ENCODE results near the gene CEP120. TPM values are rescaled to one million over a fixed set of nuclear protein-coding genes. Genes with fewer than 3 reads are reported as not detected.

The CEP120 gene
- total and polyA plus RNA-seq, 2 experiments from 2014 or later, result 7.5 to 16.4 TPM

DNA sequence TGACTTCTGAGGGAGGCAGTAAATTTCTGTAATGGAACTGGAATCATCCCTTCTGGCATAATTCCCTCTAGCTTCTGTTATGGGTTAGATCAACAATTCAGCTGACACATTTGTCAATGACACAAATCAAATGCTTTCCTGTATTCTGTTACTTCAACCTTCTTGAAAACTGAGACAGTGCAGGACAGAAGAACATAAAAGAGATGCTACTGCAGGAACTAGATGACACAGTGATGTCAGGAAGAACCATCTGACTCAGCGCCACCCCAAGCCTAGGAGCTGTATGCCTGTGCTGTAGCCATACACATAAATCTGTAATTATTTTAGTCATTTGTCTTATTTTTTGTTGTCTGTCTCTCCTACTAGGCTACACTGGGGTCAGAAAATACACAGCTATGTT is 18.2 kb upstream of the CEP120 start:
- no peaks in the 10 kb centered on the region for H3K27me3 ChIP-seq (replicated peaks; ENCODE audit: insufficient read depth)
- peak; percentile 7 for DNase-seq
- H3K27ac ChIP-seq, result no peak overlapping the region
- H3K4me3 ChIP-seq, result no peak overlapping the region
- no peaks in the 10 kb centered on the region for H3K4me1 ChIP-seq (ENCODE audit: insufficient read depth)
- no peaks in the 10 kb centered on the region for H3K79me2 ChIP-seq (ENCODE audit: insufficient read depth)
- H3F3A ChIP-seq (ENCODE audit: insufficient read depth), result no peaks in the 10 kb centered on the region
- in situ Hi-C loops (cut with MboI), result no loop called here
- H2AFZ ChIP-seq, result no peak overlapping the region
- no peak overlapping the region for H3K4me2 ChIP-seq (ENCODE audit: unreplicated experiment)
- 93 to 95% methylated on average over 1 of the region's 1 CpG for WGBS, 2 experiments (ENCODE audit: low coverage in 1 of 2, low lambda C conversion rate in 2 of 2, missing lambda C conversion rate in 2 of 2)
- no peaks in the 10 kb centered on the region for H3K36me3 ChIP-seq (ENCODE audit: low read depth)
- TF ChIP-seq EZH2phosphoT487 (IDR thresholded peaks at IDR 0.05; ENCODE audit: insufficient read depth, low read depth) (no peak), EZH2 (IDR thresholded peaks at IDR 0.05; ENCODE audit: insufficient read depth, poor library complexity, severe bottlenecking) (no peak)
- no peaks in the 10 kb centered on the region for H3K9me2 ChIP-seq (ENCODE audit: insufficient read depth)
- H3K9me3 ChIP-seq (ENCODE audit: low read depth), result no peaks in the 10 kb centered on the region
- H4K20me1 ChIP-seq (ENCODE audit: insufficient read depth), result no peaks in the 10 kb centered on the region
- no peak overlapping the region for H3K9ac ChIP-seq

DNA sequence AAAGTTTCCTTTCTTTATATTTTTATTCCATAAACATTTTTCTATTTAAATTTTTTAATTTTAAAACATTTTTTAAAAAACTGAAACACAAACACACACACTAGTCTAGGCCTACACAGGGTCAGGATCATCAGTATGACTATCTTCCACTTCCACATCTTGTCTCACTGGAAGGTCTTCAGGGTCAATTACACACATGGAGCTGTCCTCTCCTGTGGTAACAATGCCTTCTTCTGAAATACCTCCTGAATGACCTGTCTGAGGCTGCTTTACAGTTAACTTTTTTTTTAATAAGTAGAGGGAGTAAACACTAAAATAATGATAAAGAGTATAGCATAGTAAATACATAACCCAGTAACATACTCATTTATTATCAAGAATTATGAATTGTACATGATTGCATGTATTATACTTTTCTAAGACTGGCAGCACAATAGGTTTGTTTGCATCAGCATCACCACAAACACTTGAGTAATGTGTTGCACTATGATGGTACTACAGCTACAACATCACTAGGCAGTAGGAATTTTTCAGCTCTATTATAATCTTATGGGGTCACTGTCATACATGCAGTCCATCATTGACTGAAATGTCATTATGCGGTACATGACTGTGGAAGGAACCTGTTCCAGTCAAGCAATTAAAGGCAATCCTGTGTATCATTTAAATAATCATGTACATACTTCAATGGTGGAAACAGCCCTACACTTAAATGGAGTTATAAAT is 17.4 kb upstream of the CEP120 start:
- H2AFZ ChIP-seq, result no peak overlapping the region
- DNase-seq, result peak; percentile 24
- in situ Hi-C loops (cut with MboI), result no loop called here
- H3K9me2 ChIP-seq (ENCODE audit: insufficient read depth), result no peaks in the 10 kb centered on the region
- no peak overlapping the region for H3K9ac ChIP-seq
- no peaks in the 10 kb centered on the region for H3K9me3 ChIP-seq (ENCODE audit: low read depth)
- no peak overlapping the region for H3K27ac ChIP-seq
- no peaks in the 10 kb centered on the region for H3K36me3 ChIP-seq (ENCODE audit: low read depth)
- no peaks in the 10 kb centered on the region for H3K79me2 ChIP-seq (ENCODE audit: insufficient read depth)
- H4K20me1 ChIP-seq (ENCODE audit: insufficient read depth), result no peaks in the 10 kb centered on the region
- no peak overlapping the region for H3K4me3 ChIP-seq
- H3K27me3 ChIP-seq (replicated peaks; ENCODE audit: insufficient read depth), result no peaks in the 10 kb centered on the region
- H3K4me1 ChIP-seq (ENCODE audit: insufficient read depth), result no peaks in the 10 kb centered on the region
- 94 to 100% methylated on average over 1 of the region's 1 CpG for WGBS, 2 experiments (ENCODE audit: low coverage in 1 of 2, low lambda C conversion rate in 2 of 2, missing lambda C conversion rate in 2 of 2)
- H3F3A ChIP-seq (ENCODE audit: insufficient read depth), result no peaks in the 10 kb centered on the region
- no peak for TF ChIP-seq EZH2phosphoT487 (IDR thresholded peaks at IDR 0.05; ENCODE audit: insufficient read depth, low read depth)
- TF ChIP-seq EZH2 (IDR thresholded peaks at IDR 0.05; ENCODE audit: insufficient read depth, poor library complexity, severe bottlenecking), result no peak
- H3K4me2 ChIP-seq (ENCODE audit: unreplicated experiment), result no peak overlapping the region

DNA sequence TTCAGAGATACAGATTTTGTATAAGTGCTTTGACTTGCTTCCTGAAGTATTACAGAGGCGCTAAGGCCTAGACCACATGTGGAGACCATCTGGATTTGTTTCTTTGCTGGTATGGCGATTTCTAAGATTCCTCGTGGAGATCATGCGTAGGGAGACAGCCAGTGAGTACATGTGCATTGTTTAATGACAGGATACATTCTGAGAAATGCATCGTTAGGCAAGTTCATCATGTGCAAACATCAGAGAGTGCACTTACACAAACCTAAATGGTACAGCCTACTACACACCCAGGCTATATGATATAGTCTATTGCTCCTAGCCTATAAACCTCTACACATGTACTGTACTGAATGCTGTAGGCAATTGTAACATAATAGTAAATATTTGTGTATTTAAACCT is 16.5 kb upstream of the CEP120 start:
- Histone ChIP-seq H3F3A (ENCODE audit: insufficient read depth) (no peaks in the 10 kb centered on the region), H3K36me3 (ENCODE audit: low read depth) (no peaks in the 10 kb centered on the region), H3K9me2 (ENCODE audit: insufficient read depth) (no peaks in the 10 kb centered on the region), H3K4me1 (ENCODE audit: insufficient read depth) (no peaks in the 10 kb centered on the region), H2AFZ (no peak overlapping the region), H3K27ac (no peak overlapping the region), H3K4me2 (ENCODE audit: unreplicated experiment) (no peak overlapping the region), H3K4me3 (no peak overlapping the region), H4K20me1 (ENCODE audit: insufficient read depth) (no peaks in the 10 kb centered on the region), H3K9ac (no peak overlapping the region), H3K79me2 (ENCODE audit: insufficient read depth) (no peaks in the 10 kb centered on the region), H3K9me3 (ENCODE audit: low read depth) (no peaks in the 10 kb centered on the region), H3K27me3 (replicated peaks; ENCODE audit: insufficient read depth) (no peaks in the 10 kb centered on the region)
- no peak for TF ChIP-seq EZH2 (IDR thresholded peaks at IDR 0.05; ENCODE audit: insufficient read depth, poor library complexity, severe bottlenecking)
- TF ChIP-seq EZH2phosphoT487 (IDR thresholded peaks at IDR 0.05; ENCODE audit: insufficient read depth, low read depth), result no peak
- WGBS, 2 experiments (ENCODE audit: low coverage in 1 of 2, low lambda C conversion rate in 2 of 2, missing lambda C conversion rate in 2 of 2), result 65 to 67% methylated on average over 5 of the region's 5 CpGs
- in situ Hi-C loops (cut with MboI), result no loop called here
- no peak for DNase-seq

DNA sequence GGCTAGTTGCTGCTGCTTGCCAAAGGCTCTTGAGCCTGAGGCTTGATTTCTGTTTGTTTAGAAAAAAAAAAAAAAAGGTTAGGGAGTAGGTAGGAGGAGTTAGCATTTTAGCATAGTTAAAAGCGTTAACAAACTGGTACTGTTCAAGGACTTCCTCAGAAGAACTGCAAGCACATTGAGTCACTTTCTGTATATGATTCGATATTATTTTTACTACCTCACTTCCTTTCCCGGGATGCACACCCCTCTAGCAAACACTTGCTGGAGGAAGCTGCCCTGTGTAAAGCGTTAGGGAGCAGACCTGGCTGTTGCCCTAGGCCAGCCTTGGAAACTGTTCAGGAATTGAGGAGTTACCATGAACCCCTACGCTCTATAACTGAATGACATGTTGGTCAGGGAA is 15.7 kb upstream of the CEP120 start:
- DNase-seq, result no peak
- Histone ChIP-seq H3K9me3 (ENCODE audit: low read depth) (no peaks in the 10 kb centered on the region), H3K36me3 (ENCODE audit: low read depth) (no peaks in the 10 kb centered on the region), H3K4me1 (ENCODE audit: insufficient read depth) (no peaks in the 10 kb centered on the region), H4K20me1 (ENCODE audit: insufficient read depth) (no peaks in the 10 kb centered on the region), H2AFZ (no peak overlapping the region), H3K9me2 (ENCODE audit: insufficient read depth) (no peaks in the 10 kb centered on the region), H3K27me3 (replicated peaks; ENCODE audit: insufficient read depth) (no peaks in the 10 kb centered on the region), H3K79me2 (ENCODE audit: insufficient read depth) (no peaks in the 10 kb centered on the region), H3K27ac (no peak overlapping the region), H3K9ac (no peak overlapping the region), H3K4me3 (no peak overlapping the region), H3F3A (ENCODE audit: insufficient read depth) (no peaks in the 10 kb centered on the region), H3K4me2 (ENCODE audit: unreplicated experiment) (no peak overlapping the region)
- 94 to 95% methylated on average over 5 of the region's 5 CpGs for WGBS, 2 experiments (ENCODE audit: low coverage in 1 of 2, low lambda C conversion rate in 2 of 2, missing lambda C conversion rate in 2 of 2)
- TF ChIP-seq EZH2 (IDR thresholded peaks at IDR 0.05; ENCODE audit: insufficient read depth, poor library complexity, severe bottlenecking) (no peak), EZH2phosphoT487 (IDR thresholded peaks at IDR 0.05; ENCODE audit: insufficient read depth, low read depth) (no peak)
- in situ Hi-C loops (cut with MboI), result no loop called here
